ENCODE data around the gene TOX3.

- no peak for TF ChIP-seq CTCF (IDR thresholded peaks at IDR 0.05; ENCODE audit: low read length)
- no peak for TF ChIP-seq EZH2 (IDR thresholded peaks at IDR 0.05; ENCODE audit: borderline replicate concordance, low read length)
Observed at GRCh38 chr16:52545222-52545897, 1.6 kb downstream of the TOX3 start.

Measured in OCI-LY1 (cell line).